ENCODE measurements around the gene BUD23.
"Not testable (repeated sequence)": the region's sequence is repeated elsewhere in the genome, so short reads cannot be mapped to it uniquely, and the experiment has no call there.

BUD23 gene

GRCh38 chr7:73702665-73703064 lies 19.3 kb downstream of the BUD23 start:
- no peak for DNase-seq

GRCh38 chr7:73703225-73703624 lies 19.8 kb downstream of the BUD23 start:
- DNase-seq: no peak

DNA sequence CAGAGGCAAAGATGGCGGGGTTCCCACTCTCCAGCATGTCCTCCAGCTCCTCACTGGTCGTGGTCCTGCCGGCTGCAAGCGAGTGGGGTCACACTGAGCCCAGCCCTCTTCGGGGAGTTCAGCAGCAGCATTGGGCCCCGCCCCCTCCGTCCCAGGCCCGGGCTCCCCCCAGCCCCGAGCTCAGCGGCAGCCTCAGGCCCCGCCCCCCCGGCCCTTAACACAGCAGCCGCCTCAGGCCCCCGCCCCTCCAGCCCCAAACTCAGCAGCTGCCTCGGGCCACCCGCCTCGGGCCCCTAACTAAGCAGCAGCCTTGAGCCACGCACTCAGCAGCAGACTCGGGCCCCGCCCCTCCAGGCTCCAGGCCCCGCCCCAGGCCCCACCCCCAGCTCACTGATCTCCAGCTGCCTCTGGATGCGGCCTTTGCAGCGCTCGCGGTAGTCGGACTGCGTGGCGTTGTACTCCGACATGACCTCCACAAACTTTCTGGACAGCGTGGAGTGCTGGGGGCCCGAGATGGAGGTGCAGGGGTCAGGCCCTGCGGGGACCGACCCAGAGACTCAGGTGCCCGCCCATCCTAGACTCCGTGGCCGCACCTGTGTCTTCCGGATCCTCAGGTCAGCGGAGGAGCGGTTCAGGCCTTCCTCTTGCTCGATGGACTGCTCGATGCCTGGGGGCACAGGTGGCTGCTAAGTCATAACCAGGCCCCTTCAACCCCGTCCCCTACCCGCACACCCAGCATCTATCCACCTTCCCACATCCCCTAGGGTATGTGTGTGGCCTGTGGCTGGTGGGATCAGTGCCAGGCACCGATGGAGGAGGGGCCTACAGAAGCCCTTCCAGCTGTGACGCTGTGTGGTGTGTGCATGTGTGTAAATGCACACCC lies 20.6 kb downstream of the BUD23 start:
- DNase-seq: peak; percentile 40

GRCh38 chr7:73704640-73705550 lies 21.5 kb downstream of the BUD23 start:
- DNase-seq: no peak

DNA sequence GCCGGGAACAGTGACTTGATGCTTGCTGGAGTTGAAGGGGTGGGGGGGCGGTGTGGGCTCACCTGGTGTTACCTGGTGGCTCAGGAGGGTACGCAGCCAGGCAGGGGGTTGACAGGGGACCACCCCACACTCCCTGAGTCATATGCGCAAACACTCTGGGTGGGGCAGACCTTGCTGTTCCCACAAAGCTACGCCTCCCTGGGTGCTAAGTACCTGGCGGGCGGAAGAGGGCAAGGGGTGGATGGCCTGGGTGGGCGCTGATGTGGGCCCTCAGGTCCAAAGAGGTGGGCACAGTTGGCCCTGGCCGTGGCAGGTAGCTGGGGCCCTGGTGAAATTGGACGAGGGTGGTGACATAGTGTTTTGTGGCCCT lies 22.1 kb downstream of the BUD23 start:
- no peak for DNase-seq

GRCh38 chr7:73706126-73707044 lies 23.0 kb downstream of the BUD23 start:
- no peak for DNase-seq

DNA sequence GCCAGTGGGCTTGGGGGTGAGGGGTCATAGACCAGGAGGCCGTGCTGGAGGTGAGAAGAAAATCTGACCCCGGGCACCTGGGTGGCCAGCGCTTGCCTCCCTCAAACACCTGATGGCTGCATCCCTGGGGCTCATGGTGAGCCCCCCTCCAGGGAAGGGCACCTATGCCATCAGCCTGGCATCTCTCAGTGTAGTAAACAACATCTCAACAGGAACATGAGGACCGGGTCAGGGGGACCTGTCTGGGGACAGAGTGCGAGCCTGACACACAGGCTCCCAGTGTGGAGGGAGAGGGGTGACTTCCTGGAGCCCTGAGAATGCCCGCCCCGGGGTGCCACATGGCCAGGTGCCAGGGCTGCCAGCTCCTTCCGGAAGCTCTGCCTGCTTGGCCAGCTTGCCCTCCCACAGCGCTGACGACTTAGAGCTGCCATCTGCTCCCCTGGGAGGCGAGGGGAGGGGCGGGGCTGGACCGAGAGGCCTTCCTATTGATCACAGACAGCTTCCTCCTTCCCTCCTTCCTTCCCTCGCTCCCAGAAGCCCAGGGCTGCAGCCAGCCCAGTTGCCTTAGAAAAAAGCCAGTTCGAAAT lies 23.7 kb downstream of the BUD23 start:
- no peak for DNase-seq

- DNase-seq: no peak
Measured at GRCh38 chr7:73708961-73709549, 25.7 kb downstream of the BUD23 start.

- DNase-seq: no peak
Measured at GRCh38 chr7:73712773-73713172, 29.4 kb downstream of the BUD23 start.

GRCh38 chr7:73713319-73713718 lies 29.9 kb downstream of the BUD23 start:
- DNase-seq: not testable (repeated sequence)

GRCh38 chr7:73715648-73716317 lies 32.4 kb downstream of the BUD23 start:
- DNase-seq: peak; percentile 49

- no peak for DNase-seq
Measured at GRCh38 chr7:73716318-73716890, 33.0 kb downstream of the BUD23 start.

DNA sequence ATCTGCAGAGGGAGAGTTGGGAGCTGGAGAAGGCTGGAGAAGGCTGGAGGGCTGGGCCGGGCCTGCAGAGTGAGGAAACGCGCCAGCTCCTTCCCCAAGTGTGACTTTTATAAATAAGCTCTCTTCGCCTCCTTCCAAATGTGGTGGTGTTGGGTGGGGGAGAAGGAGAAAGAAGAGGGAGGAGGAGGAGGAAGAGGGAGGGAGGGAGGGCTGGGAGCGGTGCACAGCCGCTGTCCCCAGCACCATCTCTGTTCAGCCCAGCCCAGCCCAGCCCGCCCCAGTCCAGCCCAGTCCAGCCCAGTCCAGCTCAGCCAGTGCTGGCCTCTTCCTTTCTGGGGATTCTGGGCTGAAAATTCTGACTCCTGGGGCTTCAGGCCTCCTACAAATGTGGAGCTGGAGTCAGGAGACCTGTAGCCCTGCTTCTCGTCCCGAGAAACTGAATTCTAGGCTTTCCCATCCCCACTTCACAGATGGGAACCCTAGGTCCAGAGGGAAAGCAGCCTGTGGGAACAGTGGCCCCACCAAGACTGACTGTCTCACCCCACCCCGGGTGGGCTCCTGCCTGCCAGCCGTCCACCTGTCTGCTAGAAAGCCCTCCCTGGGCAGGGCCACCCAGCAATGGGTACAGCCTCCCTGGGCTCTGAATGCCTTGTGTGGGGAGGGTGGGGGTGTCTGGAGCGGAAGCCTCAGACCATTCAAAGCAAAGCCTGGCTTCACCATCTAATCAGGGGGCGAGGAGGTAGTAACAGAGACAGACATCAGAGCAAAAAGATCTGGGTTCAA lies 33.8 kb downstream of the BUD23 start:
- DNase-seq: no peak

- DNase-seq: no peak
Measured at GRCh38 chr7:73717991-73718405, 34.6 kb downstream of the BUD23 start.

GRCh38 chr7:73718438-73718881 lies 35.1 kb downstream of the BUD23 start:
- no peak for DNase-seq

DNA sequence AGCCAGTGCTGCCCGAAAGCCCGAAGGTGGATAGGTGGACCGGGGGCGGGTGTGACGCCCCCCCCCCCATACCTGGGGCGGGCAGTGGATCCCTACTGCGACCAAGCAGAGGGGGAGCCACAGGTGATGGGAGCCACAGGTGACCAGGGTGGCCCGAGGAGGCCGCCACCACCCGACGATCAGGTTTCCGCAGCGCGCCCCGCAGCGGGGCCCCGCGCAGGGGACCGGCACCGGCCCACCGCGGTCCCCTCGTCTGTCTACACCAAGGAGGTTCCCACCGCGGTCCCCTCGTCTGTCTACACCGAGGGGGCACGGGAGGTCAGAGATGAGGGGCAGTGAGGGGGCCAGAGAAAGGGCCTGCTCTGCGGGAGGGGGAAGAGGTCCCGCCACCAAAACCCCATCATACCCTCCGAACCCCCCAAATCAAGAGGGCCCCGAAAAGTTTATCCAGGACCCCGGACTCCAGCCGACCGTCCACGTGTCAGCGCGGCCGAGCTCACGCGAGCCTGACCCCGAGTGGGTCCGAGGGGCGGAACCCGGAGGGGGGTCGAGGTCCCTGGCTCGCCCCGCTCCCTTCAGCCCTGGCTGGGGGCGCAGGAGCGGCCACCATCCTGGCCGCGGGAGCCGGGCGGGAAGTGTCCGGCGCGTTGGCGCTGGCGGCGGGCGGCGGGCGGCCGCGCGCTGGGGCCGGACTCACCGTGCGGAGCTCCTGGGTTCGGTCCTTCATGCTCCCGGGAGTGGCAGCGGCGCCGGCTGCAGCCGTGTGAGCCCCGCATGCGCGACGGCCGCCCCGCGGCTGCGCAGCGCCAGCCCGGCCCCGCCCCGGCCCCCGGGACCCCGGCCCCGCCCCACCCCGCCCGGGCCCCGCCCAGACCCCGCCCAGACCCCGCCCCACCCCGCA lies 35.8 kb downstream of the BUD23 start, which contains the start of gene STX1A:
Gene STX1A, minus strand, starts transcription at position 765 of the 901 bp plus-strand sequence. Its CDS starts 38 bp downstream, at position 727.
- no peak for DNase-seq

- DNase-seq: no peak
Measured at GRCh38 chr7:73719806-73720169, 36.4 kb downstream of the BUD23 start.

DNA sequence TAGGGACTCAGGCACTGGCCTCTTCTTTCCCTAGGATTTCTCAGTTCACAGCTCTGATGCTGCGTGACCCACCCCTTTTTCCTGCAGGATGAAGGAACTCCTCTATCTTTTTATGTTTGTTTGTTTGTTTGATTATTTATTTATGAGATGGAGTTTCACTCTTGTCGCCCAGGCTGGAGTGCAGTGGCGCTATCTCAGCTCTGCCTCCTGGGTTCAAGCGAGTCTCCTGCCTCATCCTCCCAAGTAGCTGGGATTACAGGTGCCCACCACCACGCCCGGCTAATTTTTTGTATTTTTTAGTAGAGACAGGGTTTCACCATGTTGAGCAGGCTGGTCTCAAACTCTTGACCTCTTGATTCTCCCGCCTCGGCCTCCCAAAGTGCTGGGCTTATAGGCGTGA lies 37.0 kb downstream of the BUD23 start:
- not testable (repeated sequence) for DNase-seq

DNA sequence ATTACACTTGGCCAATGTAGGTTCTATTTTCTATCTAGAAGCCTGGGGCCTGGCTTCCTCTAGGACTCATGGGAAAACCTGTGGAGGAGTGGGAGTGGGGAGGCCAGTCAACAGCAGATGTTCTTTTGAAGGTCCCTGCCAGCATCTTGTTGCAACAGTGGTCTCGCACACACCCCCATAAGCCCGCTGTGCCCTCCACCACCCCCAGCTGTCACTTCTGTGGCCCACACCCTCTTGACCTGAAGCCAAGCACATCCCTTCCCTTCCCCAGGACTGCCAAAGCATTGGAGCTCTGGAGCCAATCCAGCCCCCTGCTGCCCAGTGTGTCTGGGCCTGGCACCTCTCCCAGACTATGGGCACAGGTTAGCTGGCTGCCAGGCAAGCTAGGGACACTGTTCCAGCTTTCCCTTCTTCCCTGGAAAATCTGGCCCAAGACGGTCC lies 38.0 kb downstream of the BUD23 start:
- no peak for DNase-seq
